ENCODE data around the gene TMEM47. TPM values are rescaled to one million over a fixed set of nuclear protein-coding genes. Genes with fewer than 3 reads are reported as not detected.

The TMEM47 gene
- total RNA-seq, 1 donor from 2014 or later, result 11.1 TPM

DNA sequence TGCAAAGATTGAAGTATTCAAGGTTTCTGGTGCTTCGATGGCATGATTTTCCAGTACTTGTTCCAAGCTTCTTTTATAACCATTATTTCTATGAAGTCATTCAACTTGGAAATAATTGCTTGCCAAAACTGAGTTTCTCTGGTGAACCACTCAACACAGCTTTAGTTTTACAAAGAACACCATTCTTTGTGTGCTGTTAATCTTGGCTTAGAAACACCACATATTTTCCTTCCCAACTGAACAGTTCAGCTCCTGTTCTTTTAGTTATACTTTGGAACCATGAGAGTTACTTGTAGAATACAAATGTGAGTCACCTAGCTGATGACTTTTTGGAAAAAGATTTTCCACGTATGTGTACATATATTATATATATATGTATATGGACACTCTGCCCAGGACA is 32.7 kb downstream of the TMEM47 start:
- Mint-ChIP-seq H3K4me3 (no peak overlapping the region), H3K9me3 (no peaks in the 10 kb centered on the region), H3K27me3 (ENCODE audit: low read depth) (no peaks in the 10 kb centered on the region), H3K36me3 (no peaks in the 10 kb centered on the region), H3K4me1 (peaks cover 2% of the 10 kb centered on the region), H3K27ac (no peak overlapping the region)
- TF ChIP-seq, protein P1, sequence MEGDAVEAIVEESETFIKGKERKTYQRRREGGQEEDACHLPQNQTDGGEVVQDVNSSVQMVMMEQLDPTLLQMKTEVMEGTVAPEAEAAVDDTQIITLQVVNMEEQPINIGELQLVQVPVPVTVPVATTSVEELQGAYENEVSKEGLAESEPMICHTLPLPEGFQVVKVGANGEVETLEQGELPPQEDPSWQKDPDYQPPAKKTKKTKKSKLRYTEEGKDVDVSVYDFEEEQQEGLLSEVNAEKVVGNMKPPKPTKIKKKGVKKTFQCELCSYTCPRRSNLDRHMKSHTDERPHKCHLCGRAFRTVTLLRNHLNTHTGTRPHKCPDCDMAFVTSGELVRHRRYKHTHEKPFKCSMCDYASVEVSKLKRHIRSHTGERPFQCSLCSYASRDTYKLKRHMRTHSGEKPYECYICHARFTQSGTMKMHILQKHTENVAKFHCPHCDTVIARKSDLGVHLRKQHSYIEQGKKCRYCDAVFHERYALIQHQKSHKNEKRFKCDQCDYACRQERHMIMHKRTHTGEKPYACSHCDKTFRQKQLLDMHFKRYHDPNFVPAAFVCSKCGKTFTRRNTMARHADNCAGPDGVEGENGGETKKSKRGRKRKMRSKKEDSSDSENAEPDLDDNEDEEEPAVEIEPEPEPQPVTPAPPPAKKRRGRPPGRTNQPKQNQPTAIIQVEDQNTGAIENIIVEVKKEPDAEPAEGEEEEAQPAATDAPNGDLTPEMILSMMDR (IDR thresholded peaks at IDR 0.05; ENCODE audit: unreplicated experiment), result no peak
- no peak for DNase-seq (ENCODE audit: low spot score in 2 of 2, unreplicated experiment in 2 of 2)

GRCh38 chrX:34619920-34620319 is 37.2 kb downstream of the TMEM47 start:
- peaks cover 4% of the 10 kb centered on the region for H3K4me1 Mint-ChIP-seq
- H3K27me3 Mint-ChIP-seq (ENCODE audit: low read depth), result no peaks in the 10 kb centered on the region
- no peak overlapping the region for H3K4me3 Mint-ChIP-seq
- H3K27ac Mint-ChIP-seq, result no peak overlapping the region
- DNase-seq (ENCODE audit: low spot score in 2 of 2, unreplicated experiment in 2 of 2), result no peak
- peaks cover 7% of the 10 kb centered on the region for H3K9me3 Mint-ChIP-seq
- H3K36me3 Mint-ChIP-seq, result no peaks in the 10 kb centered on the region
- TF ChIP-seq, protein P1 (IDR thresholded peaks at IDR 0.05; ENCODE audit: unreplicated experiment), result no peak

DNA sequence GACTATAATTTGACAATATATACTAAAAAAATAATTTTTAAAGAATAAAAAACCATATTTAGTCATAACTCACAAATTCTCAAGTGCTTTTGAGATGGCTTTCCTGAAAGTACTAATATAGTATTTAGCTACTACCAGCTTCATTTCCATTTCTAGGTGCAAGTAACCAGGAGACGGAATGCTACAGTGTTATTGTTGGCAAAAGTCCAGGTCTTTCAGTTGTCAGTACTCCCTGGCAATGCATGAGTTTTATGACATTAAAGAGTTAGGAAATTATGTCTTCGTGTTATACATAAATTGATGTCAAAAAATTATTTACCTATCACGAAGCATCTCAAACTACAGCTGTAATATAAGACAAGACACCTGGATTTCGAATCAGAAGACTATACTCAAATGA is 45.0 kb downstream of the TMEM47 start:
- H3K27me3 Mint-ChIP-seq (ENCODE audit: low read depth), result no peaks in the 10 kb centered on the region

DNA sequence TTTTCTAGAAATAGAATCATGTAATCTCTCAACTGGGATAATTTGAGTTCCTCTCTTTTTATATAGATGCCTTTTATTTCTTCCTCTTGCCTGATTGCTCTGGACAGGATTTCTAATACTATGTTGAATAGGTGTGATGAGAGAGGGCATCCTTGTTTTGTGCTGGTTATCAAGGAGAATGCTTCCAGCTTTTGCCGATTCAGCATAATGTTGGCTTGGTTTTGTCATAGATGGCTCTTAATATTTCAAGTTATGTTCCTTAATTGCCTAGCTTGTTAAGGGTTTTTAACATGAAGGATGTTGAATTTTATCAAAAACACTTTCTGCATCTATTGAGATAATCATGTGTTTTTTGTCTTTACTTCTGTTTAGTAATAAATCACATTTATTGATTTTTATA is 58.7 kb downstream of the TMEM47 start:
- TF ChIP-seq, protein P1 (IDR thresholded peaks at IDR 0.05; ENCODE audit: unreplicated experiment), result no peak
- Mint-ChIP-seq H3K27me3 (ENCODE audit: low read depth) (no peaks in the 10 kb centered on the region), H3K27ac (no peak overlapping the region), H3K4me3 (no peak overlapping the region), H3K36me3 (no peaks in the 10 kb centered on the region), H3K9me3 (peaks cover 21% of the 10 kb centered on the region), H3K4me1 (no peaks in the 10 kb centered on the region)
- no peak for DNase-seq (ENCODE audit: low spot score in 2 of 2, unreplicated experiment in 2 of 2)

More for the DNA sequence above, 45.0 kb downstream of the TMEM47 start:
- Mint-ChIP-seq H3K27ac (no peak overlapping the region), H3K4me3 (no peak overlapping the region), H3K36me3 (no peaks in the 10 kb centered on the region), H3K9me3 (peaks cover 12% of the 10 kb centered on the region), H3K4me1 (peaks cover 5% of the 10 kb centered on the region)
- TF ChIP-seq, protein P1 (IDR thresholded peaks at IDR 0.05; ENCODE audit: unreplicated experiment), result no peak
- DNase-seq (ENCODE audit: low spot score in 2 of 2, unreplicated experiment in 2 of 2), result no peak

DNA sequence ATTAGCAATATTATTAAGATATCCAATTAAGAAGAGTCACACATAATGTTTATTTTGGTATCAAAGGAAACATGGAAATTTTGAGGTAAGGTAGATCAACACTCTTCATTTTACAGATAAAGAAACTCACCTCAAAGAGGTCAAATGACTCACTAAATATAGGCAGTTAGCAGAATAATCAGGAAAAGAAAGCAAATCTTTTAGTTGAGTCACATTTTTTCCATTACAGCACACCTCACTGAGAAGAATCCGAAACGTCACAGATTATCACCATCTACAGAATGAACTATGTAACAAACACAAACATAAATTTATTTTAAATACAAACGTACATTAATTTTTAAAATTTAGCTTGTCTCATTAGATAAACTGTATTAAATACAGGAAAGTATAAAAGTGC is 70.1 kb downstream of the TMEM47 start:
- Mint-ChIP-seq H3K36me3 (no peaks in the 10 kb centered on the region), H3K27me3 (ENCODE audit: low read depth) (no peaks in the 10 kb centered on the region), H3K9me3 (peaks cover 20% of the 10 kb centered on the region), H3K4me1 (no peaks in the 10 kb centered on the region), H3K4me3 (no peak overlapping the region), H3K27ac (no peak overlapping the region)
- TF ChIP-seq, protein P1 (IDR thresholded peaks at IDR 0.05; ENCODE audit: unreplicated experiment), result no peak
- no peak for DNase-seq (ENCODE audit: low spot score in 2 of 2, unreplicated experiment in 2 of 2)

- Mint-ChIP-seq H3K27ac (no peak overlapping the region), H3K4me3 (no peak overlapping the region), H3K27me3 (ENCODE audit: low read depth) (no peaks in the 10 kb centered on the region), H3K4me1 (no peaks in the 10 kb centered on the region), H3K9me3 (peaks cover 20% of the 10 kb centered on the region), H3K36me3 (no peaks in the 10 kb centered on the region)
- no peak for DNase-seq (ENCODE audit: low spot score in 2 of 2, unreplicated experiment in 2 of 2)
- TF ChIP-seq, protein P1 (IDR thresholded peaks at IDR 0.05; ENCODE audit: unreplicated experiment), result no peak
Measured at GRCh38 chrX:34586346-34586911, 70.7 kb downstream of the TMEM47 start.

Data from mesothelial cell of epicardium (in vitro differentiated cells).